Peyer's patch (tissue), 4 donors: ENCODE results near the gene RBM18.

Source experiments
- POLR2A ChIP-seq, 2 donors: fragments of 450-650 bp; IDR thresholded peaks; one replicate each; pipeline ENCODE4 v1.5.1; 2017; ENCODE audit warnings: antibody characterized with exemption in 2 of 2, mild to moderate bottlenecking in 2 of 2, moderate library complexity in 2 of 2
- TF ChIP-seq, protein P1 (sequence below), 6 experiments: fragments of 450-650 bp in 4 of 6; fragments of 200-600 bp in 2 of 6; sonication (generic) in 1 of 6; IDR thresholded peaks; one replicate each; pipeline ENCODE4 v1.5.1; 2017 to 2019; ENCODE audit warnings: antibody characterized with exemption in 6 of 6, mild to moderate bottlenecking in 3 of 6, moderate library complexity in 1 of 6

DNA sequence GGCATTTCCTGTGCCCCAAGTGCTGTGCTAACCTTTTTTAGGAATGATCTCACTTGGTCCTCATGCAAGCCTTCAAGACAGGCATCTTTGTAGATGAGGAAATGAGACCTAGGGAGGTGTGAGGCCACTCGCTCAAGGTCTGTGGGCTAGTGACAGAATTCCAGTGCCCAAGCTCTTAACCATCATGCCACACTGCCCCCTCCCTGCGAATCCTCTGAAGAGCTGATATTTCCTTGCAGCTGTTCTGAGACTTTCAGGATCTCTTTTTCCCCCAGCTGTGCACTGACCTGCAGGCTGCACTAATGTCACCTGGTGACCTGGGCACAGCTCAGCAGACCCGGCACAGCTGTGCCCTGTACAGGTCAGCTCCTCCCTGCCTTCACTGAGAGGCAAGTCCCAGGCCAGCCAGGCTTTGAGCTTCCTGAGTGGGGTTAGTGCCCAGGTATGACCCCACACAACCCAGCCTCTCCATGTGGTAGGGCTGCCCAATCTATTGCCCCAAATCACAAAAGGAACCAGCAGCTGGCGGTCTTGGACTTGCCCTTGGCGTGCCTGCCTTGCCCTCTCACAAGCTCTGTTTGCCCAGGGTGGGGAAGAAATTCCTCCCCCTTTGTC is 72.3 kb downstream of the RBM18 start:
- no peak for TF ChIP-seq POLR2A (IDR thresholded peaks at IDR 0.05)
- TF ChIP-seq, protein P1, sequence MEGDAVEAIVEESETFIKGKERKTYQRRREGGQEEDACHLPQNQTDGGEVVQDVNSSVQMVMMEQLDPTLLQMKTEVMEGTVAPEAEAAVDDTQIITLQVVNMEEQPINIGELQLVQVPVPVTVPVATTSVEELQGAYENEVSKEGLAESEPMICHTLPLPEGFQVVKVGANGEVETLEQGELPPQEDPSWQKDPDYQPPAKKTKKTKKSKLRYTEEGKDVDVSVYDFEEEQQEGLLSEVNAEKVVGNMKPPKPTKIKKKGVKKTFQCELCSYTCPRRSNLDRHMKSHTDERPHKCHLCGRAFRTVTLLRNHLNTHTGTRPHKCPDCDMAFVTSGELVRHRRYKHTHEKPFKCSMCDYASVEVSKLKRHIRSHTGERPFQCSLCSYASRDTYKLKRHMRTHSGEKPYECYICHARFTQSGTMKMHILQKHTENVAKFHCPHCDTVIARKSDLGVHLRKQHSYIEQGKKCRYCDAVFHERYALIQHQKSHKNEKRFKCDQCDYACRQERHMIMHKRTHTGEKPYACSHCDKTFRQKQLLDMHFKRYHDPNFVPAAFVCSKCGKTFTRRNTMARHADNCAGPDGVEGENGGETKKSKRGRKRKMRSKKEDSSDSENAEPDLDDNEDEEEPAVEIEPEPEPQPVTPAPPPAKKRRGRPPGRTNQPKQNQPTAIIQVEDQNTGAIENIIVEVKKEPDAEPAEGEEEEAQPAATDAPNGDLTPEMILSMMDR (IDR thresholded peaks at IDR 0.05): no peak
